Pancreas (tissue), 10 donors: Measurements from ENCODE around the gene VIPR1. TPM values are rescaled to one million over a fixed set of nuclear protein-coding genes. Genes with fewer than 3 reads are reported as not detected.

Experiments used
- ATAC-seq, 4 donors: fragments of 200-7000 bp; cut with Tn5 transposase; one replicate each; pipeline versions ENCODE4 v1.8.0 to v1.9.1; 2020; ENCODE audit warnings: mild to moderate bottlenecking in 4 of 4, moderate library complexity in 4 of 4
- DNase-seq, 6 donors: peaks; one replicate each; pipeline ENCODE4 v3.0.0-alpha.2; 2020
- FAIRE-seq: peaks from 2 replicates; lab custom pipeline; 2012; peaks lifted over from hg19 to GRCh38; lab: Jason Lieb, UNC
- H3K27ac ChIP-seq, 4 donors: fragments of 200-600 bp; sonication (generic); 1 replicate in 3 of 4; 2 replicates in 1 of 4; pipeline versions ENCODE4 v1.5.0 to v1.8.0; 2020
- H3K27me3 ChIP-seq, 4 donors: fragments of 200-600 bp; one replicate each; pipeline ENCODE4 v1.8.0; 2021
- H3K36me3 ChIP-seq, 3 donors: fragments of 200-600 bp; sonication (generic) in 1 of 3; one replicate each; pipeline versions ENCODE4 v1.5.0 to v1.8.0; 2020 to 2021
- H3K4me1 ChIP-seq, 3 donors: fragments of 200-600 bp; one replicate each; pipeline ENCODE4 v1.8.0; 2021
- H3K4me3 ChIP-seq, 4 donors: fragments of 200-600 bp; sonication (generic) in 2 of 4; one replicate each; pipeline versions ENCODE4 v1.5.0 to v1.8.0; 2020 to 2021
- H3K9me3 ChIP-seq, 4 donors: fragments of 200-600 bp; one replicate each; pipeline ENCODE4 v1.8.0; 2021
- CTCF ChIP-seq, 4 donors: fragments of 200-600 bp; sonication (generic) in 3 of 4; IDR thresholded peaks; one replicate each; pipeline versions ENCODE4 v1.5.0 to v1.8.0; 2021; ENCODE audit warnings: antibody characterized with exemption in 4 of 4
- WGBS, 2 donors: extraction: QIAGEN DNeasy Blood & Tissue Kit; methylation state at CpG; one replicate each; pipeline ENCODE4 v1.1.7; 2013; 5-methylcytosine and 5-hydroxymethylcytosine counted together
- intact Hi-C, 3 donors: fragments of 100-400 bp; cut with DNase I; formaldehyde crosslinking; loops; one replicate each; pipeline versions ENCODE4 v1.11.1 to v1.14.2; 2022
- polyA plus RNA-seq, 2 donors: library from polyadenylated mRNA; stranded (reverse); fragments of 200-250 nt; gene quantifications; one replicate each; pipeline ENCODE4 v1.2.3, GENCODE V29; 2013
- total RNA-seq, 6 donors: library from RNA; stranded (reverse); fragmentation: NEBNext Ultra II Directional in 4 of 6; extraction: Animal tissue kit (Norgen Biotek cat#: 25700) in 4 of 6; gene quantifications; one replicate each; pipeline versions ENCODE4 v1.2.1 to v1.2.4, GENCODE V29; 2021 to 2023
- donor health status: healthy with polysubstance abuse.
- donor health status: DM: no; HTN: no; CAD: no; lungs with moderate emphysema.
- donor health status: DM: no; HTN: no; CAD: no.
- donor health status: control.
- donor health status: control.
- donor health status: Bipolar disorder and iron deficiency.
- donor health status: DM: yes; HTN: yes; CAD: no.
- donor health status: DM: no; HTN: no; CAD: no.
- donor health status: DM: no; HTN: no; CAD: no.
- donor health status: DM: yes; HTN: yes; CAD: no.

Gene VIPR1
- total and polyA plus RNA-seq, 8 donors = 0.47 to 10.6 (median 2.1) TPM

GRCh38 chr3:42533161-42533897 lies 30.9 kb downstream of the VIPR1 start:
- Histone ChIP-seq H3K9me3 (no peaks in the 10 kb centered on the region), H3K4me1 (no peaks in the 10 kb centered on the region), H3K27me3 (no peaks in the 10 kb centered on the region), H3K36me3 (no peaks in the 10 kb centered on the region), H3K27ac (no peak overlapping the region), H3K4me3 (no peak overlapping the region)
- ATAC-seq (no peak), DNase-seq (no peak), FAIRE-seq (no peak)
- 65 to 69% methylated on average over 7 of the region's 7 CpGs for WGBS, 2 donors
- no peak for TF ChIP-seq CTCF (IDR thresholded peaks at IDR 0.05)
- intact Hi-C loops = no loop called here

GRCh38 chr3:42535981-42536784 lies 33.7 kb downstream of the VIPR1 start:
- no peak for FAIRE-seq
- H3K27ac ChIP-seq = no peak overlapping the region
- intact Hi-C loops = no loop called here

GRCh38 chr3:42537350-42537749 lies 34.9 kb downstream of the VIPR1 start:
- TF ChIP-seq CTCF (IDR thresholded peaks at IDR 0.05) = no peak
- no peaks in the 10 kb centered on the region for H3K9me3 ChIP-seq
- no peak for FAIRE-seq
- intact Hi-C loops = no loop called here
- H3K27me3 ChIP-seq = no peaks in the 10 kb centered on the region
- no peak for ATAC-seq
- H3K27ac ChIP-seq = no peak overlapping the region
- no peak overlapping the region for H3K4me3 ChIP-seq
- DNase-seq = peak in 1 of 6 donors; percentile 21
- no peaks in the 10 kb centered on the region for H3K36me3 ChIP-seq
- H3K4me1 ChIP-seq = no peaks in the 10 kb centered on the region

More at GRCh38 chr3:42535981-42536784, 33.7 kb downstream of the VIPR1 start:
- H3K27me3 ChIP-seq = no peaks in the 10 kb centered on the region
- no peaks in the 10 kb centered on the region for H3K4me1 ChIP-seq
- no peak overlapping the region for H3K4me3 ChIP-seq
- DNase-seq = peak in 1 of 6 donors; percentile 31
- no peak for ATAC-seq
- H3K9me3 ChIP-seq = no peaks in the 10 kb centered on the region
- no peaks in the 10 kb centered on the region for H3K36me3 ChIP-seq
- WGBS, 2 donors = 79 to 80% methylated on average over 35 of the region's 35 CpGs
- no peak for TF ChIP-seq CTCF (IDR thresholded peaks at IDR 0.05)

GRCh38 chr3:42539871-42540714 lies 37.6 kb downstream of the VIPR1 start:
- peaks cover 8 to 13% (median 10%) of the 10 kb centered on the region in 3 donors for H3K4me1 ChIP-seq
- FAIRE-seq (no peak), ATAC-seq (peak; percentile 74 to 86 (median 80)), DNase-seq (peak; percentile 75 to 92 (median 85))
- H3K36me3 ChIP-seq = no peaks in the 10 kb centered on the region
- H3K27ac ChIP-seq = no peak overlapping the region
- H3K27me3 ChIP-seq = no peaks in the 10 kb centered on the region
- peak; percentile 84 to 89 (median 86) for TF ChIP-seq CTCF (IDR thresholded peaks at IDR 0.05)
- no peaks in the 10 kb centered on the region for H3K9me3 ChIP-seq
- WGBS, 2 donors = 54 to 62% methylated on average over 13 to 14 of the region's 14 CpGs
- no peak overlapping the region for H3K4me3 ChIP-seq
- intact Hi-C loops = no loop called here
